GM21367 (cell line): ENCODE results near the gene ARHGAP28.

Experiments
- ATAC-seq: cut with Tn5 transposase; IDR thresholded peaks from one replicate; pipeline ENCODE4 v1.9.1; 2021; ENCODE audit not compliant: unreplicated experiment

The ARHGAP28 gene

DNA sequence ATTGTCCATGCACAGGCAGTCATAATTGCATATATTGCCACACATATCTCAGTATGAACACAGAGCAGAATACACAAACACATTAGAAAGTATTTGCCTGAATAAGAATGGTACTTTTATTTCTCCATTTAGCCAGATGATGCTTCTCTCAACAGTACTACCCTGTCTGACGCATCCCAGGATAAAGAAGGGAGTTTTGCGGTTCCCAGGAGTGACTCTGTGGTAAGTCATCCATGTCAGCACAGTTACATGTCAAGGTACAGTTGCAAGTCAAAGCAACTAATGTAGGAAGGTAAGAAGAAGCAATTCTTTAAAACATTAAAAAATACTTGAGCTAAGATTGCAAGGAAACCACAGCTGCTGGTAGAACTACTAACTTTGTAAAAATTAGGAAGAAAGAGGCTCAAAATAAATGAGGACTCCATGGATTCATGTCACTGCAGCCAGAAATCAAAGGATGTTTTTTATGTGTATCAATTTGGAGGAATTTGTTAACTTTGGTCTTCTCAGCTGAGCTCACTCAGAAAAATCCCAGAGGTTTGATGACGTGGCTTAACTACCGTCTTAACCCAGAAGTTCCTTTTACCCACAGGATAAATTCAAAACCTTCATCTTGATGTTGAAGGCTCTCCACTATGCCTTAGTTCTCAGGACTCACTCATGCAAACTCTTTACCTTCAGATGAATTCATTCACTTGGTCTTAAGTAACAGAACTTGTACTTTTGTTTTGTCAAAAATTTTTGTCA, 130.3 kb downstream of the ARHGAP28 start:
- no peak for ATAC-seq

DNA sequence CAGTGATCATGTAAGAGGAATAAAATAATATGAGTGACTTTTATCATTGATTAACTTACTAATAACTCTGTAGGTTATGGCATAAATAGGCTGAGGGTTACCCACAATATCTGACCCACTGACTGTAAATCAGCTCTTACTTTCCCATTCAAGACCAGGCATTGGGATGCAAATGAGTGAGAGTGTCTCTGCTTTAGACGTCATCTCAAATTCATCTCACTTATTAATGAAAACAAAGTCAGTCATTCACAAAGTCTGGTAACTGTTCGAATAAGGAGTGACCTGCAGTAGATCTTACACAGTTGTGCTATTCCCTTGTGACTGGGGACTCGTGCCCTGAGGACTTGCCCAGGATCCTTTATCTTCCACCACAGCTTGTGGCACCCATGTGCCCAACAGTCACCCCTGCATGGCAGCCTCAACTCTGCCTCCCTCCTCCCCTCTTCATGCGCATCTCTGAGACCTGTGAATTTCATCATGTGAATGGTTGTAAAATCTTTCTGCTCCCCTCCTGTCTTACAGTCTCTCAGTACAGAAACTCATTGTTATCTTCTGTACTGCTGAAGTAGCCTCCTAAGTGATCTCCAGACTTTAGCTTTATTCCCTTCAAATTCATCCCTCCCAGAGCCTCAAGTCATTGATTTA, 131.4 kb downstream of the ARHGAP28 start:
- no peak for ATAC-seq

DNA sequence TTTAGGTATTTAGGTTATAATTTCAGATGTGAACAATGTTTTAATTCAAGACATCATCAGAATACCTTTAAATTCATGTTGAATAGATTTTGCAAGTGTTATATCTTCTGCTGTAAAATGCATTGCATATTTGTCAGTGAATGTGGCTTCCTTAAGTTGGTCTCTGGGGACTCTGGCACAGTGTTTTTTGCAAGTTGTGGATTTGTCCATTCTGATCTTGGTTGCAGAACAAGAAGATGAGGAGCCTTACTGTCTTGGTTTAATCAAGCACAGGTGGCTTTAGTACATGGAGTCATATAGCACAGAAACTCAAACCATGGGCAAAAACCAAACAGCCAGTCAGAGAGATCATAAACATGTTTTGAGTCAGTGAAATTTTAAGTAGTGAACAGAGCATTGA, 135.7 kb downstream of the ARHGAP28 start:
- ATAC-seq = no peak

DNA sequence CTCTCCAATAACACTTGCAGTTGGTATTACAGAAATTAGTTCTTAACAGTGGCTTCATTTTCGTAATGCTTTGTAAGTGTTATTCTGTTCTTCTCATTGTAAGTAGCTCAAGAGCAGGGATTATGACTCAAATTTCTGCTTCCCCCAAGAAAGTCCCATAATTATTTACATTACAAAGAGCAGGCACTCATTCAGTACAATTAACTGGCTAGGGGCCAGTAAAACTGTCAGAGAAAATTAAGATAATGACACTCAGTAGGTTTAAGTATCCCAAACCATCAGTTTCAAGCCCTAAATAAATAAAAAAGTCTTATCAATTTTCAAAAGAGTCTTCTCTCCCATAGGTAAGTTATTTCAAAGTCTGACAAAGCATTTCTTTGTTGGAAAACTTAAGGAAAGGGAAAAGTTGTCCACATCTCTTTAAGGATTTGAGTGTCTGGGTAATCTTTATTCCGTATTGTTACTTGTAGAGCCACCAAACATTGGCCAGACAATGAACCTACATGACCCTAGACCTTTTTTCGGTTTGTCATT, 137.1 kb downstream of the ARHGAP28 start:
- ATAC-seq = no peak

DNA sequence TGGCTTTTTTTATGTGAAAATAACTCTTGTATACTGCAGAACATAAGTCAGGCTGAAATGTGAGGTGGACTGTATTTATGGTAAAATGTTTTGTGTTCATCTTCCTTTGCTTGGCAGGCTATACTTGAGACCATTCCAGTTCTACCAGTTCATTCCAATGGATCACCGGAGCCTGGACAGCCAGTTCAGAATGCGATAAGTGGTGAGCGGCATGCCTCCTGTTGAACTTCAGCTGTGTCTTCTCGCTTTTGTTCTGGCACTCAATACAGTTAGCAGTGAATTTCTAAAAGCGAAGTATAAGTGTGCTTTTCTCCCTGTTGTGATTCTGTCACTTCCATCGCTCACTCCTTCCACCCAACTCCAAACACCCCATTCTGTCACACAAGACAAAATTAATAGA, 138.5 kb downstream of the ARHGAP28 start:
- ATAC-seq = no peak

DNA sequence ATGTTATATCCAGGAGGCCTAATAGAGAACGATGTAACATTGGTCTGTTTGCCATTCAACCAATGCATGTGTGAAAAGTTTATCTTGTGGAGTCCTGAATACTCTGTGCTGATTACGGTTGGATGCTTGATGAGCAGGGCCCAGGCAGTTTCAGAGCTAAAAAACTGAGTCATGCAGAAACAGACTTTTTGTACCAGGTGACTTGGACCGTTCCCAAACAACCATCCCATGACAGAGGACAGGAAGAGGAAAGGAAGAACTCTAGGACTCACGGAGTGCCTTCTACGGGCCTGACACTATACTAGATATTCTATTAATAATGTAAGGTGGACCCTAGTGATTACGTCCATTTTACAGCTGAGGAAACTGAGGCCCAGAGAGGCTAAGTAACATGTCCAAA, 142.1 kb downstream of the ARHGAP28 start:
- no peak for ATAC-seq

DNA sequence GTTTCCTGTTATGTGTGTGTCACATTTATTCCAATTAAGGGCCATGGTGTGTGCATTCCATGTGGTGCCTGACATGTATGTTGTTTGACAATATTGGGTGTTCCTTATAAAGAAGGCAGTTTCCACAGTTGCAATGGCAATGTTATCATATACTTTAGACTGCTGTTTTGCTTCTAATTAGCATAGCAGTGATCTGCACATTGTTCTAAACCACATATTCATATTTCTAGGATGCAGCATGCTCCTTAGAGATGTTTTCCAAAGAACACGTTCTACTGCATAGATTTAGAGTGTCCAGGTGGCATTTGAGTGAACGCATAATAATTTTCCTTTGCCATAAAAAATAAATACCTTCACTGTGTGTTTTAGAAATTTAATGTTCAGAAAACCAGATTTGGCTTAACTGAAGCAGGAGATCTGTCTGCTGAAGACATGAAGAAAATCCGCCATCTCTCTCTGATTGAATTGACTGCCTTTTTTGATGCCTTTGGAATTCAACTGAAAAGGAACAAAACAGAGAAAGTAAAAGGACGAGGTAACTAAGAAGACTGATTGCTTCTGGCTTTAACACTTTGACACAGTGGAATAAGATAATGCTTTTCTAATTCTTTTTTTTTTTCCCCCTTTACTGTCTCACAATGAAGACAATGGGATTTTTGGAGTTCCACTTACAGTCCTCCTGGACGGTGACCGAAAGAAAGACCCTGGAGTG, 143.7 kb downstream of the ARHGAP28 start:
- no peak for ATAC-seq

DNA sequence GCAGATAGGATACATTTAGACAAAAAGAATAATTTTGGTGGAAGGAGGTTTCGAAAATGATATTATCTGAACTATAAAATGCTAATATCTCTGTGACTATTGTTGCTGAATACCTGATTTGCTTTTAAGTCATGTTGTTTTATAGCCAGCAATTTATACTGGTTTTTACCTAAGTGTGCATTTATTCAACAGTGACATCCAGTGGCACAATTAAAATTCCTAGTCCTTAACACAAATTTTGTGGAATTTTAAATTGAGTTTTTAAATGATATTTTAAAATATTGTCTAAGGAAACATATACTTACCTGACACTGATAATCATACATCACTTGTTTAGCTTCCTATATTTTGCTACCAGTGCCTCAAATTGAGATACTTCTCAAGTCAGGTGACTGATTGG, 144.8 kb downstream of the ARHGAP28 start:
- ATAC-seq = no peak

DNA sequence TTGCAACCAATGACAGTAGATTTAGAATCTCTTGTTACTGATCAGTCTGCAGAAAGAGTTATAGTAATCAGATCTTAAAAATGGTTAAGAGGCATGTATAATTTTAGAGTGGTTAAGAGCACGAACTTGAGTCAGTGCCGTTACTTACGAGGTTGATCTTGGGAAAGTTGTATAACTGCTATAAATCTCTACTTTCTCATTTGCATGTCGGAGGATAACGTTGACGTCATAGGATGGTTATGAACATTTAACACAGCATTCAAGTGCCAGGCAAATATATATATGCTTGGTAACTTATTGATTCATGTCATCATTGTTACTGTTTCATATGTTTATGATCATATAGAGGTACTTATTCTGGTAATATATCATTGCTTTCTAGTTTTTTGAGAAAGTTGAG, 146.2 kb downstream of the ARHGAP28 start:
- no peak for ATAC-seq

DNA sequence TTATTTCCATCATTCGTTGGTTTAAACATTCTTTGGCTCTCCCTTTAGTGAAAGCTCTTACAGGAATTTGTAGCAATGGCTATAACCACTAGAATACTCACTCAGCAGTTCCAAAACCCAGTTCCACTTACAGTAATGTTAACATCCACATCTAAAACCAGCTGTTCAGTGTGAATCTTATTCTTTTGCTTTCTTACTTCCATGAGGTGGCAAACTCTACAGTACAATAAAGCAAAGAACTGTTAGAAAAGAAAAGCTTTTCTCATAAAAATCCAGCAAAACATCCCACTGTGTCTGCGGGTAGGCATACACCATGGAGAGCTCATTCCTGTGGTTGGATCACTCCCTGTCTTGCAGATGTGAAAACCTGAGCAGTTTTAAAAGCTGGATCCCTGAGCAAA, 147.1 kb downstream of the ARHGAP28 start:
- no peak for ATAC-seq

DNA sequence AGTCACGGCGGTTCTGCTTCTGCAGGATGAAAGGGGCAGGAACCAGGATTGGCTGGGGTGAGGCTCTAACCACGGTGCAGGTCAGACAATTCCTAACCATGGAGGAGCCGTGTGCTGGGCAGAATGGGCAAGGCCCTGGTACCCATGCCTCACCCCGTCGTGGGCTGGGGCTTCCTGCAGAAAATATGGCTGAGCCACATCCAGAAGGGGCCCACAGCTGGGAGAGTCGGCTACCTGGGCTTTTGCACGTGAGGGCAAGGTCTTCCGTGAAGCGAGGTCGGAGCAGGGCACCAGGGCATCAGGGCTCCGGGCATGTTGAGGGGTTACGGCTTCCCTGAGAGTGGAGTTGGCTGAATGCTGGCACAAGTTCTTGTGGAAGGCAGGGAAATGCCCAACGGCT, 147.8 kb downstream of the ARHGAP28 start:
- ATAC-seq = no peak

DNA sequence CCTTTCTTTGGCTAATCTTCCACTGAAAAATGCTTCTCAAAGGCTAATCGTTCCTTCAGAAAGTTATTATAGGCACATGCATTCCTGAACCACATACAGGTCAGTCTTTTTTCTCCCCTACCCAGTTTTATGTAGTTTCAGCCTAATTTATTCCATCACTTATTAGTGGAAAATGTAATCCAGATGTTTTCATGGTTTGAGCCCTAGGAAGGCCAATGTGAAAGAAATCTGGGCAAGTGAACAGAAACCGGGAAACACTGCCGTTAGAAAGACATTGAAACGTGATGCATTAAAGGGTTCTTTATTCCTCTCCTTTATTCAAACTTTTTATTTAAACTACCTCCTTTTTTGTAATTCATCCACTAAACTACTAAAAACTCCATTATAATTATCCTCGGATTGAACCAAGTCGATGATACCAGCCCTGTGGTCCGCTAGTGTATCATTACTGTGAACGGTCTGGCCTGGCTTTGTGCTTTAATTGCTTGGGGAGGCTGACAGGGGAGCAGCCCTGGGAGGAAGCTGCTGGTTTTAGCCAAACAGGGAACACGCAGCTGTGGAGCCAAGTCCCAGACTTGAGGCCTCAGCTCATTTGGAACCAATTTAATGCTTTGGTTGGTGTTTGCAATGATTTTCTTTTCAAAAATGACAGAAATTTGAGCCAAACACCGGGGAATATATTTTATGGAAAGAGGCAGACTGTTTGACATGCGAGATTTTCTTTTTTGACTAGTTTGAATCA, 149.2 kb downstream of the ARHGAP28 start:
- ATAC-seq = no peak

DNA sequence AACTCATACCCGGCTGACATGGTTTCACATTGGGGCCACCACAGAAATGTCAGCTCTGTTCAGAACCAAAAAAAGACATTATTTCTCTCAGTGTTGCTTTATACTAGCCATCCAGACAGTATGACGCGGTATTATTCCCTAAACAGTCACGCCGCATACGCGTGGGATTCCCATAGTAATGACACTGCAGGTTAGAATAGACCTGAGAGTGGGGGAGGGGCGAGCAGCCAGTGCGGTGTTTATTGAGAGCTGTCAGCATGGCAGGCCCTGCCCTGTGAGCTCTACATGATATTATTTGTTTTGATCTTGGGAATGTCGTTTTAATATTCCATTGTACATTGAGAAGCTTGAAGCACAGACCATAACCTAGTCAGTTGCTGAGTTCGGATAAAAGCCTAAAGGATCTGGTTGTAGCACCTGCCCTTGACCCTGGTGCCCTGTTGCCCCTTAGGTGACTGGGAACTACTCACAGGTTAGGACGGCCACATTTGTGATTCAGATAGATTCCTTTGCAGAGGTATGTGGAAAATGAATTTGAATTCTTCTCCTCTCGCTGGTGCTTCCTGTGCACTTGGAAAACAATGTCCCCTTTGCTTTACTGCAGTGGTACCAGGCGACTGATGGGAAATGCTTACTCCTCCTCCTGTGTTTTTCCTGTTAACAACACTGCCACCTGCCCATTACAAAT, 150.1 kb downstream of the ARHGAP28 start:
- ATAC-seq = no peak

DNA sequence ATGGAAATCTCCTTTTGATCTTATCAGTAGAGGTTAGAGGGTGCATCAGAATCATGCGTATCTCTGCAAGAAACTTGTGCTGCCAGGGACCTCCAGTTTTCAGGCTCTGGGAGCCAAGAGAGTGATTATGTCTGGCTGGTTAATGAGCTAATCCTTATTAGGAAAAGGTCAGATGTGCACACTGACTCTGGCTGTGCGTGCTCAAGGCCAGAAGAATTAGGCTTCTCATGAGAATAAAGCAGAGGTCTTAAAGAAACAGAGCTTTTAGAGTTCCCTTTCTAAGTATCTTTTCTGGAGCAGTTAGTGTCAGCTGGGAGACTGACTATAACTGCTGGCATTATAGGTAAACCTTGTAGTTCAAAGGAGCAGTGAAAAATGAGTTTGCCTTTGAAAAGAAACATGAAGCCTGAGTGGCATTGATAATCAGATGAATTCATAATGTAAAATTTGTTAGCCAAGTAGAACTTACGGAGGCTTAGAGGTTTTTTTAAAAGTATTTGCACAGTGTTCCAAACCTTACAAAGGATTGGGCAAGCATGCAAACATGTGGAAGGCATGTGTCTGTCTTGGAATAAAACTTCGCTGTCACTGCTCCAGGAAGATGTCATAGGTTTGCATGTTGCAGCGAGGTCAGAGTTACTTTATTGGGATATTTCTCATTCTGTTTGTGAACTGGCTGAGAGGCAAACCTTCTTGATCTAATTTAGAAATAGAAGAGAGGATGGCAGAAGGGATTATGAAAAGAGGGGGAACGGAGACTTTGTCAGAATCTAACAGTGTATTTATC, 151.7 kb downstream of the ARHGAP28 start:
- no peak for ATAC-seq

DNA sequence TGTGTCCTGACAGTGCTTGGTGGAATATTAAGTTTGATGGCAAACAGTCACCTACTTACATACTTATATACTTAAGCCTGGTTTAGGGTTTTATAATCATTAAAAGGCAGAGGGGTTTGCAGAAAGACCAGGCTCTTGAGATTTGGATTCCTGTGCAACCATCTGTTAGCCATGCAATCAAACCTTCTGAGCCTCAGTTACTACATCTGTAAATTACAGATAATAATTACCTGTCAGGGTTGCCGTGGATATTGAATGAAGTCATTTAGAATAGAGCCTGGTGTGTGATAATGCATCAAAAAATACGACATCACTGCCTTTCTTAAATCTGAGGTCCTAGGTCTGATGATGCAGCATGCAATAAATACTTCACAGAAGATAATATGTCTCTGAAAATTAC, 152.9 kb downstream of the ARHGAP28 start:
- no peak for ATAC-seq

DNA sequence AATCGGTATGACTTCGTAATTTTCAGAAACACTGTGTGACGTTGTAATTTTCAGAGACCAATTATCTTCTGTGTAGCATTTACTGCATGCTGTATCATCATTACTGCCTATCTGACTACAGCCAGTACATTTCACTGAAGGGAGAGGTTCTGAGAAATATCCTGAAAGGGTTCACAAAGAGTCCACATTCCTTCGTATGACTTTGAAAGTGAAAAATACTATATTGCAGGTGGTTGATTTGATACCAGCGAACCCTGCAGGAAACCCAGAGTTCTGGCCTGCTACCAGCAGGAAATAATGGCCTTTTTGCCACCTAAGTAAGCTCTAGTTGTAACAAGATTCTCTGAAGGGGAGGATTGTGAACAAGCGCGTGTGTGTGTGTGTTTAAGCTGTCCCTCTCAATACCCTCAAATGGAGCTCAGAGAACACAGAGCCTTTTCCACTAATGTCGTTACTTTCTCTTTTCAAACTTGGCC, 155.5 kb downstream of the ARHGAP28 start:
- ATAC-seq = no peak

DNA sequence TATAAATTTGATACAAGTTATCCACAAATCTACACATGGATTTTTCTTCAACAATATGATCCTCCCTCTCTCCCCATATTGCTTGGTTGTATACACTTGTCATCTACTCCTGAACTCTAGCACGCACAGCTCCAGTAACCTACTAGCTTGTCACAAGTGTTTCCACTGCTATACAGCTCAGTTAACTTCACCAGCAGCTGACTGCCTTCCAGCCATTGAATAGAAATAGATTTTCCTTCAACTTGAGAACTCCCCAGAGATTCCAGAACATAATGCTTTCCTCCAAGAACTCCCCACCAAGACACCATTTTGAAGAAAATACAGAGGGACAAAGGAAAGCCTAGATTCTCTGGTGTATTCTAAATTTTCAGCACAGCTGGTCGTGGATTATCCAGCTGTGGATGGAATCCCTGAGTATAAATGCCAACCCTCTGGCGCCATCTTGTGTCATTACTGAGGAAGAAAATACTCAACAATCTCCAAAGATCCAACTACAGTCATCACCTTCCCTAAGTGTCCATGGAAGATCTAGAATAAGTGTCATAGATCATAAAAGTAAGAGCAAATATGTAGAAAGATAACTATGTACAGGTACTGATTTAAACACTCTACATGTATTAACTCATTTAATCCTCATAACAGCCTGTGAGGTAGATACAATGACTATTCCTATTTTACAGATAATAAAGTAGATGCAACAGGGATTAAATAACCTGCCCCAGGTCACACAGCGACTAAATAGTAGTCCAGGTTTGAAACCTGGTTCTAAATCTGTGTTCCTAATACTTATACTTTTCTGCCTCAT, 156.7 kb downstream of the ARHGAP28 start:
- no peak for ATAC-seq

DNA sequence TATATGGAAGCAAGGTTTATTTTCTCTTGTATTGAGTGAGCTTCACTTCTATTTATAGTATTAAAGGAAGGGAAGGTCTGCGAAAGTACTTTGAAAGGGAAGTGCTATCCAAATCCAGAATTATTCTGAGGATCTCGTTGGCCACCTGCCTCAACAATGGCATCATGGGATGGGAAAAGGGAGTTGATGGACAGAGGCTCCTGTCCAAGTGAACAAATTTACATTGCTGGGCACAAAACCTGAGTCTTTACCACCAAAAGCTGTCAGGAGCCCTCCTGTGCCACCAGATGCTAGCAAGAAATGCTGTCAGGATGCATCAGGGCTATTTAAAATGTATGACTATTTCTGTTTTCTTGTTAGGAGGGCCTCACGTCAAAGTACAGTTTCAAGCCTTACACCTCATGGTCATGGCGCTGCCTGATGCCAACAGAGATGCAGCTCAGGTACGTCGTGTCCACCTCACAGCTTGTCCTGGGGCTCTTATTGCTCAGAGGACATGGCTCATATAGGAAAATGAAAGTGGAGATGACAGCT, 157.3 kb downstream of the ARHGAP28 start:
- no peak for ATAC-seq

DNA sequence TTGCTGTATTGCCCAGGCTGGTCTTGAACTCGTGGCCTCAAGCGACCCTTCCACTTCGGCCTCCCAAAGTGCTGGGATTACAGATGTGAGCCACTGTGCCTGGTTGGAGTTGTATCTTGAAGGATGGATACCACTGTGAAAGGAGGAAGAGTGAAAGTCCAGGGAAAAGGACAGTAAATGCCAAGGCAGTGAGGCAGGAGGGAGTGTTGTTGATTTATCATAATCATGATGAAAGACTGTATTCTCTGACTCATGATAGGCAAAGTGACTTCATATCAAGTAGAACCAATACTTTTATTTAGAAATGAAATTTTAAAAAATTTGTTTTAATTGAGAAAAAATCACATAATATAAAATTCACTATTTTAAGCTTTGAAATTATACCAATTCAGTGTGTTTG, 162.3 kb downstream of the ARHGAP28 start:
- ATAC-seq = no peak
